OCI-LY1 (cell line): ENCODE data around the gene NCAPG2.

Experiments
- H2AFZ ChIP-seq: fragments of 200-600 bp; sonication (generic), shearing (Covaris generic); 2 replicates; pipeline ENCODE4 v1.6.0; 2014; ENCODE audit warnings: antibody characterized with exemption, mild to moderate bottlenecking, low read length
- H3F3A ChIP-seq: fragments of 200-600 bp; sonication (generic), shearing (Covaris generic); 2 replicates; pipeline ENCODE4 v1.6.0; 2014; ENCODE audit warnings: mild to moderate bottlenecking, antibody characterized with exemption, low read length, moderate library complexity; ENCODE audit not compliant: insufficient read depth
- H3K27ac ChIP-seq: fragments of 200-600 bp; sonication (generic); 2 replicates; pipeline ENCODE4 v1.5.1; 2014; ENCODE audit warnings: low read length, mixed run types, mild to moderate bottlenecking, low read depth; ENCODE audit not compliant: poor library complexity, severe bottlenecking
- H3K27me3 ChIP-seq: fragments of 200-600 bp; sonication (generic); 2 replicates; pipeline ENCODE4 v1.6.0; 2014; ENCODE audit warnings: antibody characterized with exemption, mild to moderate bottlenecking, low read length, moderate library complexity; ENCODE audit not compliant: insufficient read depth
- H3K36me3 ChIP-seq: fragments of 200-600 bp; sonication (generic); 2 replicates; pipeline ENCODE4 v1.6.1; 2014; ENCODE audit warnings: mild to moderate bottlenecking, antibody characterized with exemption, low read length, moderate library complexity, mixed read lengths; ENCODE audit not compliant: insufficient read depth
- H3K4me1 ChIP-seq: fragments of 200-600 bp; sonication (generic); 2 replicates; pipeline ENCODE4 v1.5.1; 2014; ENCODE audit warnings: mild to moderate bottlenecking, low read length, moderate library complexity; ENCODE audit not compliant: insufficient read depth, severe bottlenecking
- H3K4me2 ChIP-seq: fragments of 200-600 bp; sonication (generic), shearing (Covaris generic); 2 replicates; pipeline ENCODE4 v1.6.1; 2014; ENCODE audit warnings: low read length
- H3K4me3 ChIP-seq: fragments of 200-600 bp; sonication (generic); 2 replicates; pipeline ENCODE4 v1.5.1; 2014; ENCODE audit warnings: low read length, low read depth, mild to moderate bottlenecking, mixed read lengths; ENCODE audit not compliant: poor library complexity, severe bottlenecking
- H3K79me2 ChIP-seq: fragments of 200-600 bp; shearing (Covaris generic); 2 replicates; pipeline ENCODE4 v1.6.1; 2016; ENCODE audit warnings: mixed run types, low read length, mixed read lengths; ENCODE audit not compliant: insufficient read depth
- H3K9ac ChIP-seq: fragments of 200-600 bp; sonication (generic), shearing (Covaris generic); 2 replicates; pipeline ENCODE4 v1.6.1; 2014; ENCODE audit warnings: mild to moderate bottlenecking, low read length, mixed read lengths
- H3K9me2 ChIP-seq: fragments of 200-600 bp; sonication (generic), shearing (Covaris generic); 2 replicates; pipeline ENCODE4 v1.6.1; 2014; ENCODE audit warnings: low read depth, mild to moderate bottlenecking, low read length, mixed read lengths
- H3K9me3 ChIP-seq: fragments of 200-600 bp; shearing (Covaris generic); 2 replicates; pipeline ENCODE4 v1.6.1; 2014; ENCODE audit warnings: low read length, mixed read lengths
- H4K20me1 ChIP-seq: fragments of 200-600 bp; sonication (generic), shearing (Covaris generic); 2 replicates; pipeline ENCODE4 v1.6.0; 2016; ENCODE audit warnings: mild to moderate bottlenecking, low read length; ENCODE audit not compliant: insufficient read depth
- EZH2 ChIP-seq: fragments of 200-600 bp; sonication (generic), shearing (Covaris generic); IDR thresholded peaks from 2 replicates; pipeline ENCODE4 v1.8.0; 2017; ENCODE audit warnings: borderline replicate concordance, mixed run types, mild to moderate bottlenecking, antibody characterized with exemption, low read length, moderate library complexity, mixed read lengths
- TF ChIP-seq, protein P1 (sequence below): fragments of 200-600 bp; sonication (generic), shearing (Covaris generic); IDR thresholded peaks from 2 replicates; pipeline ENCODE4 v1.5.1; 2017; ENCODE audit warnings: mild to moderate bottlenecking, antibody characterized with exemption, low read length, moderate library complexity, mixed read lengths

NCAPG2 gene

DNA sequence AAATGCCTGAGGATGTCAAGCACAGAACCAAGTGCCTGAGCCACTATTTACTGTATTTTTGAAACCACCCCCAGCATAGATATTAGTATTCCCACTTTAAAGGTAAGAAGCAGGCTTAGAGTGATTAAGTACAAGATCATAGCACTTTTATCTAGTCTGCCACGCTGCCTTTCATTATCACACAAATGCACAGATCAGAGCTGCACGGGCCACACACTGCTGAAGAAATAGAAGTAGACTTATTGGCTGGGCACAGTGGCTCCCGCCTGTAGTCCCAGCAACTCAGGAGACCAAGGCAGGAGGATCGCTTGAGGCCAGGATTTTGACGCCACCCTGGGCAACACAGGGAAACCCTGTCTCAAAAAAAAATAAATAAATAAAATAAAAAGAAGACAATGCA lies 38.2 kb downstream of the NCAPG2 start:
- H3K4me1 ChIP-seq, result no peaks in the 10 kb centered on the region
- no peaks in the 10 kb centered on the region for H3K27me3 ChIP-seq
- H3F3A ChIP-seq, result no peaks in the 10 kb centered on the region
- H2AFZ ChIP-seq, result no peak overlapping the region
- TF ChIP-seq, protein P1, sequence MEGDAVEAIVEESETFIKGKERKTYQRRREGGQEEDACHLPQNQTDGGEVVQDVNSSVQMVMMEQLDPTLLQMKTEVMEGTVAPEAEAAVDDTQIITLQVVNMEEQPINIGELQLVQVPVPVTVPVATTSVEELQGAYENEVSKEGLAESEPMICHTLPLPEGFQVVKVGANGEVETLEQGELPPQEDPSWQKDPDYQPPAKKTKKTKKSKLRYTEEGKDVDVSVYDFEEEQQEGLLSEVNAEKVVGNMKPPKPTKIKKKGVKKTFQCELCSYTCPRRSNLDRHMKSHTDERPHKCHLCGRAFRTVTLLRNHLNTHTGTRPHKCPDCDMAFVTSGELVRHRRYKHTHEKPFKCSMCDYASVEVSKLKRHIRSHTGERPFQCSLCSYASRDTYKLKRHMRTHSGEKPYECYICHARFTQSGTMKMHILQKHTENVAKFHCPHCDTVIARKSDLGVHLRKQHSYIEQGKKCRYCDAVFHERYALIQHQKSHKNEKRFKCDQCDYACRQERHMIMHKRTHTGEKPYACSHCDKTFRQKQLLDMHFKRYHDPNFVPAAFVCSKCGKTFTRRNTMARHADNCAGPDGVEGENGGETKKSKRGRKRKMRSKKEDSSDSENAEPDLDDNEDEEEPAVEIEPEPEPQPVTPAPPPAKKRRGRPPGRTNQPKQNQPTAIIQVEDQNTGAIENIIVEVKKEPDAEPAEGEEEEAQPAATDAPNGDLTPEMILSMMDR, result no peak
- no peak for TF ChIP-seq EZH2
- peaks cover 71% of the 10 kb centered on the region for H3K36me3 ChIP-seq
- H3K9me3 ChIP-seq, result no peaks in the 10 kb centered on the region; the same call in 1 of the 2 replicates
- no peak overlapping the region for H3K4me3 ChIP-seq
- H3K9me2 ChIP-seq, result no peaks in the 10 kb centered on the region
- H3K79me2 ChIP-seq, result no peaks in the 10 kb centered on the region
- H3K4me2 ChIP-seq, result no peak overlapping the region
- H3K27ac ChIP-seq, result no peak overlapping the region
- no peaks in the 10 kb centered on the region for H4K20me1 ChIP-seq
- H3K9ac ChIP-seq, result no peak overlapping the region

DNA sequence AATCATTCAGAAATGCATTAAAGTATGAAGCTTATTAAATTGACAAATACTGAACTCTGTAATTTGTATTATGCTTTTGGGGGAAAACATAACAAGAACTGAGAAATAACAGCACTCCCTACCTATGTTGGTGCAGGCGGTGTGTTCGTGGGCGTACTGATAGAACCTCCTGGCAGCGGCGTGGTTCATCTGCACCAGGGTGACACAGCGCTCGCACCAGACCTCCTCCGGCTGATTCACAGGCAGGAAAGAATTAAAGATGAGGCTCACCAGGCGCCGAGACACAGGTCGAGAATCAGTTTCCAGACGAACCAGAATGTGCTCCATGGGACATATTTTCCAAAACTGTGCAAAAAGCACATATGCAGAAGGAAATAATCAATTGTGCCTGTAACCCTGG lies 40.2 kb downstream of the NCAPG2 start:
- H3K9ac ChIP-seq, result no peak overlapping the region
- H3K79me2 ChIP-seq, result no peaks in the 10 kb centered on the region
- H3K9me3 ChIP-seq, result no peaks in the 10 kb centered on the region; the same call in 1 of the 2 replicates
- H3K9me2 ChIP-seq, result no peaks in the 10 kb centered on the region
- no peak overlapping the region for H3K27ac ChIP-seq
- no peak overlapping the region for H2AFZ ChIP-seq
- H3K36me3 ChIP-seq, result peaks cover 74% of the 10 kb centered on the region
- H3K27me3 ChIP-seq, result no peaks in the 10 kb centered on the region
- no peaks in the 10 kb centered on the region for H4K20me1 ChIP-seq
- H3K4me2 ChIP-seq, result no peak overlapping the region
- H3F3A ChIP-seq, result no peaks in the 10 kb centered on the region
- no peak overlapping the region for H3K4me3 ChIP-seq
- no peak for TF ChIP-seq EZH2
- TF ChIP-seq, protein P1, result no peak
- H3K4me1 ChIP-seq, result no peaks in the 10 kb centered on the region

DNA sequence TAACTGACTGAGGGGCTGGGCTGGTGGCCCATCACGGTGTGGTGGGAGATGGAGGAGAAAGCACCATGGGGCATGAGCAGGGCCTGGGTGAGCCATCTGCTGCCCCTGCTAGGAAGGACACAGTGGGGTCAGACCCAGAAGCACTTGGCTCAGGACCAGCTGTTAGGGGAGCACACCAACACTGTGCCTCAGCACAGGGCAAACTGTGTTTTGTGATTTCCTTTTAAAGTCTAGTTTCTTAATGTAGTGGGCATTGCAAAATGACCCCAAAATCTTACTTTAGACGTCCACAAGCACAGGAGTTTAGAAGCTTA lies 41.2 kb downstream of the NCAPG2 start:
- H3K9me3 ChIP-seq, result no peaks in the 10 kb centered on the region; the same call in 1 of the 2 replicates
- H3K36me3 ChIP-seq, result peaks cover 71% of the 10 kb centered on the region
- no peaks in the 10 kb centered on the region for H3F3A ChIP-seq
- H3K27ac ChIP-seq, result no peak overlapping the region
- H3K9ac ChIP-seq, result no peak overlapping the region
- H2AFZ ChIP-seq, result no peak overlapping the region
- no peaks in the 10 kb centered on the region for H4K20me1 ChIP-seq
- no peak overlapping the region for H3K4me2 ChIP-seq
- no peaks in the 10 kb centered on the region for H3K9me2 ChIP-seq
- H3K4me1 ChIP-seq, result no peaks in the 10 kb centered on the region
- TF ChIP-seq, protein P1, result no peak
- TF ChIP-seq EZH2, result no peak
- no peaks in the 10 kb centered on the region for H3K27me3 ChIP-seq
- no peaks in the 10 kb centered on the region for H3K79me2 ChIP-seq
- no peak overlapping the region for H3K4me3 ChIP-seq
